ENCODE results near the gene PGA5. TPM values are rescaled to one million over a fixed set of nuclear protein-coding genes. Genes with fewer than 3 reads are reported as not detected.

PGA5 gene
- total and polyA plus RNA-seq, 2 experiments from 2014 or later = 0.45 to 0.52 TPM

DNA sequence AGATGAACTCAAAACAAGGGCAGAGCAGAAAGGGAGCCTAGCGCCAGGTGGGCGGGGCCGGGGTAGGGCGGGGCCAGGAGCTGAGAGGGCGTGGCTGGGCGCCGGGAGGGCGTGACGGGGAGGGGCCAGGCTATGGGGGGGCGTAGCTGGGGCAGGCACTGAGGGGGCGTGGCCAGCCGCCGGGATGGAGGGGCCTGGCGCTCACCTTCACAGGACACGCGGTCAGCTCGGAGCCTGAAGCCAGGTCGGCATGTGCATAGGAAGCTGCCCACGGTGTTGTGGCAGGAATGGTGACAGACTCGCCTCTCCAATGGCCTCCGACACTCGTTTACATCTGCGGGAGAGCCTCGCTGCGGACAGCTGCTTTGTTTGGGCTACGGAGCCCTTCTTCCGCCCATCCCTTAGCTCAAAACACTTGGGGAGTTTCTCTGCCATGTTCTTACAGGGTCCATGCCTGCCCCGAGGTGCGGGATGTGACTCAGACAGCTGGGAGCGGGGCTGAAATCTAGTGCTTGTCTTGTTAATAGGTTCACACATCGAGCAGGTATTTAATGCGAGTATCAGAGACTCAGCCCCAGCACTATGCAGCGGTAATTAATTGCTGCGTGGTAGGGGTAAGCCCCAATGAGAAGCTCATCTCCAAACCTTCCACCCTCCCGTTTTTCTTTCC is 40.7 kb downstream of the PGA5 start:
- peak overlapping the region; percentile 61 for H3K4me2 ChIP-seq
- H3K27ac Mint-ChIP-seq = no peak overlapping the region
- H3K4me1 Mint-ChIP-seq = peaks cover 32% of the 10 kb centered on the region
- H3K4me1 ChIP-seq (ENCODE audit: insufficient read depth) = peaks cover 8% of the 10 kb centered on the region; the same call in 1 of the 2 replicates
- no peak overlapping the region for H3K4me3 ChIP-seq
- peak overlapping the region; percentile 15; the same call in 1 of the 2 replicates for H3K27ac ChIP-seq (ENCODE audit: low read depth)
- ATAC-seq (peak; percentile 93), DNase-seq (ENCODE audit: low spot score) (peak; percentile 93)
- no peaks in the 10 kb centered on the region for H3K79me2 ChIP-seq (replicated peaks; ENCODE audit: insufficient read depth)
- H3K9me2 ChIP-seq (ENCODE audit: insufficient read depth) = no peaks in the 10 kb centered on the region
- H3K4me3 Mint-ChIP-seq = peak overlapping the region; percentile 57
- no peaks in the 10 kb centered on the region for H3K27me3 ChIP-seq (ENCODE audit: insufficient read depth)
- no peaks in the 10 kb centered on the region; the same call in 1 of the 2 replicates for H4K20me1 ChIP-seq (replicated peaks; ENCODE audit: insufficient read depth)
- TF ChIP-seq POLR2AphosphoS5 (IDR thresholded peaks at IDR 0.05; ENCODE audit: low read depth) = peak; percentile 54
- TF ChIP-seq, protein P1, sequence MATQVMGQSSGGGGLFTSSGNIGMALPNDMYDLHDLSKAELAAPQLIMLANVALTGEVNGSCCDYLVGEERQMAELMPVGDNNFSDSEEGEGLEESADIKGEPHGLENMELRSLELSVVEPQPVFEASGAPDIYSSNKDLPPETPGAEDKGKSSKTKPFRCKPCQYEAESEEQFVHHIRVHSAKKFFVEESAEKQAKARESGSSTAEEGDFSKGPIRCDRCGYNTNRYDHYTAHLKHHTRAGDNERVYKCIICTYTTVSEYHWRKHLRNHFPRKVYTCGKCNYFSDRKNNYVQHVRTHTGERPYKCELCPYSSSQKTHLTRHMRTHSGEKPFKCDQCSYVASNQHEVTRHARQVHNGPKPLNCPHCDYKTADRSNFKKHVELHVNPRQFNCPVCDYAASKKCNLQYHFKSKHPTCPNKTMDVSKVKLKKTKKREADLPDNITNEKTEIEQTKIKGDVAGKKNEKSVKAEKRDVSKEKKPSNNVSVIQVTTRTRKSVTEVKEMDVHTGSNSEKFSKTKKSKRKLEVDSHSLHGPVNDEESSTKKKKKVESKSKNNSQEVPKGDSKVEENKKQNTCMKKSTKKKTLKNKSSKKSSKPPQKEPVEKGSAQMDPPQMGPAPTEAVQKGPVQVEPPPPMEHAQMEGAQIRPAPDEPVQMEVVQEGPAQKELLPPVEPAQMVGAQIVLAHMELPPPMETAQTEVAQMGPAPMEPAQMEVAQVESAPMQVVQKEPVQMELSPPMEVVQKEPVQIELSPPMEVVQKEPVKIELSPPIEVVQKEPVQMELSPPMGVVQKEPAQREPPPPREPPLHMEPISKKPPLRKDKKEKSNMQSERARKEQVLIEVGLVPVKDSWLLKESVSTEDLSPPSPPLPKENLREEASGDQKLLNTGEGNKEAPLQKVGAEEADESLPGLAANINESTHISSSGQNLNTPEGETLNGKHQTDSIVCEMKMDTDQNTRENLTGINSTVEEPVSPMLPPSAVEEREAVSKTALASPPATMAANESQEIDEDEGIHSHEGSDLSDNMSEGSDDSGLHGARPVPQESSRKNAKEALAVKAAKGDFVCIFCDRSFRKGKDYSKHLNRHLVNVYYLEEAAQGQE (IDR thresholded peaks at IDR 0.05; ENCODE audit: unreplicated experiment) = no peak
- H3K9me3 Mint-ChIP-seq = no peaks in the 10 kb centered on the region
- no peak overlapping the region for H2AFZ ChIP-seq
- peaks cover 12% of the 10 kb centered on the region; the same call in 1 of the 2 replicates for H3K36me3 ChIP-seq (ENCODE audit: insufficient read depth)
- peaks cover 7% of the 10 kb centered on the region for H3K27me3 Mint-ChIP-seq (ENCODE audit: insufficient read depth, low read depth, poor library complexity)
- H3F3A ChIP-seq (replicated peaks; ENCODE audit: low read depth) = peaks cover 12% of the 10 kb centered on the region; the same call in 1 of the 2 replicates
- peaks cover 54% of the 10 kb centered on the region for H3K36me3 Mint-ChIP-seq (ENCODE audit: low read depth)

DNA sequence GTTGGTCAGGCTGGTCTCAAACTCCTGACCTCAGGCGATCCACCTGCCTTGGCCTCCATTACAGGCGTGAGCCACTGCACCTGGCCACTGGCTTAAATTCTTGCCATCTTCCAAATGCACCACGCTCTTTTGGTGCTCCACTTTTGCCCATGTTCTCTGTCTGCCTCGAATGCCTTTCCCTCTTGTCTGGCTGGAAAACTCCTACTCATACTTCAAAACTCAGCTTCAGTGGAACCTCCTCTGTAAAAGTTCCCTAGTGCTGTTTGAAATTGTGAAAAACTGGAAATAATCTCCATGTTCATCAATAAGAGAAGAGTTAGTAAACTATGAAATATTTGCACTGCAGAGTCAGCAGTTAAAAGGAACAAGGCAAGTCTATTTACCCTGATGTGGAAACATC is 42.6 kb downstream of the PGA5 start:
- DNase-seq (ENCODE audit: low spot score) (no peak), ATAC-seq (no peak)
- Mint-ChIP-seq H3K27me3 (ENCODE audit: insufficient read depth, low read depth, poor library complexity) (peaks cover 12% of the 10 kb centered on the region), H3K4me3 (no peak overlapping the region), H3K36me3 (ENCODE audit: low read depth) (peaks cover 50% of the 10 kb centered on the region), H3K4me1 (peaks cover 24% of the 10 kb centered on the region), H3K27ac (no peak overlapping the region), H3K9me3 (no peaks in the 10 kb centered on the region)
- Histone ChIP-seq H2AFZ (no peak overlapping the region), H3K4me3 (no peak overlapping the region), H3F3A (replicated peaks; ENCODE audit: low read depth) (peaks cover 12% of the 10 kb centered on the region; the same call in 1 of the 2 replicates), H3K9me2 (ENCODE audit: insufficient read depth) (no peaks in the 10 kb centered on the region), H3K79me2 (replicated peaks; ENCODE audit: insufficient read depth) (no peaks in the 10 kb centered on the region), H3K36me3 (ENCODE audit: insufficient read depth) (peaks cover 7% of the 10 kb centered on the region; the same call in 1 of the 2 replicates), H3K27me3 (ENCODE audit: insufficient read depth) (no peaks in the 10 kb centered on the region), H3K4me2 (no peak overlapping the region), H3K4me1 (ENCODE audit: insufficient read depth) (peaks cover 8% of the 10 kb centered on the region; the same call in 1 of the 2 replicates), H3K27ac (ENCODE audit: low read depth) (no peak overlapping the region), H4K20me1 (replicated peaks; ENCODE audit: insufficient read depth) (no peaks in the 10 kb centered on the region; the same call in 1 of the 2 replicates)
- TF ChIP-seq, protein P2, sequence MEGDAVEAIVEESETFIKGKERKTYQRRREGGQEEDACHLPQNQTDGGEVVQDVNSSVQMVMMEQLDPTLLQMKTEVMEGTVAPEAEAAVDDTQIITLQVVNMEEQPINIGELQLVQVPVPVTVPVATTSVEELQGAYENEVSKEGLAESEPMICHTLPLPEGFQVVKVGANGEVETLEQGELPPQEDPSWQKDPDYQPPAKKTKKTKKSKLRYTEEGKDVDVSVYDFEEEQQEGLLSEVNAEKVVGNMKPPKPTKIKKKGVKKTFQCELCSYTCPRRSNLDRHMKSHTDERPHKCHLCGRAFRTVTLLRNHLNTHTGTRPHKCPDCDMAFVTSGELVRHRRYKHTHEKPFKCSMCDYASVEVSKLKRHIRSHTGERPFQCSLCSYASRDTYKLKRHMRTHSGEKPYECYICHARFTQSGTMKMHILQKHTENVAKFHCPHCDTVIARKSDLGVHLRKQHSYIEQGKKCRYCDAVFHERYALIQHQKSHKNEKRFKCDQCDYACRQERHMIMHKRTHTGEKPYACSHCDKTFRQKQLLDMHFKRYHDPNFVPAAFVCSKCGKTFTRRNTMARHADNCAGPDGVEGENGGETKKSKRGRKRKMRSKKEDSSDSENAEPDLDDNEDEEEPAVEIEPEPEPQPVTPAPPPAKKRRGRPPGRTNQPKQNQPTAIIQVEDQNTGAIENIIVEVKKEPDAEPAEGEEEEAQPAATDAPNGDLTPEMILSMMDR (conservative IDR thresholded peaks at IDR 0.05; ENCODE audit: low read depth in 2 of 2) = no peak
- no peak for TF ChIP-seq ZNF114 (CRISPR knock-in tag; IDR thresholded peaks at IDR 0.05)
- TF ChIP-seq, protein P3, sequence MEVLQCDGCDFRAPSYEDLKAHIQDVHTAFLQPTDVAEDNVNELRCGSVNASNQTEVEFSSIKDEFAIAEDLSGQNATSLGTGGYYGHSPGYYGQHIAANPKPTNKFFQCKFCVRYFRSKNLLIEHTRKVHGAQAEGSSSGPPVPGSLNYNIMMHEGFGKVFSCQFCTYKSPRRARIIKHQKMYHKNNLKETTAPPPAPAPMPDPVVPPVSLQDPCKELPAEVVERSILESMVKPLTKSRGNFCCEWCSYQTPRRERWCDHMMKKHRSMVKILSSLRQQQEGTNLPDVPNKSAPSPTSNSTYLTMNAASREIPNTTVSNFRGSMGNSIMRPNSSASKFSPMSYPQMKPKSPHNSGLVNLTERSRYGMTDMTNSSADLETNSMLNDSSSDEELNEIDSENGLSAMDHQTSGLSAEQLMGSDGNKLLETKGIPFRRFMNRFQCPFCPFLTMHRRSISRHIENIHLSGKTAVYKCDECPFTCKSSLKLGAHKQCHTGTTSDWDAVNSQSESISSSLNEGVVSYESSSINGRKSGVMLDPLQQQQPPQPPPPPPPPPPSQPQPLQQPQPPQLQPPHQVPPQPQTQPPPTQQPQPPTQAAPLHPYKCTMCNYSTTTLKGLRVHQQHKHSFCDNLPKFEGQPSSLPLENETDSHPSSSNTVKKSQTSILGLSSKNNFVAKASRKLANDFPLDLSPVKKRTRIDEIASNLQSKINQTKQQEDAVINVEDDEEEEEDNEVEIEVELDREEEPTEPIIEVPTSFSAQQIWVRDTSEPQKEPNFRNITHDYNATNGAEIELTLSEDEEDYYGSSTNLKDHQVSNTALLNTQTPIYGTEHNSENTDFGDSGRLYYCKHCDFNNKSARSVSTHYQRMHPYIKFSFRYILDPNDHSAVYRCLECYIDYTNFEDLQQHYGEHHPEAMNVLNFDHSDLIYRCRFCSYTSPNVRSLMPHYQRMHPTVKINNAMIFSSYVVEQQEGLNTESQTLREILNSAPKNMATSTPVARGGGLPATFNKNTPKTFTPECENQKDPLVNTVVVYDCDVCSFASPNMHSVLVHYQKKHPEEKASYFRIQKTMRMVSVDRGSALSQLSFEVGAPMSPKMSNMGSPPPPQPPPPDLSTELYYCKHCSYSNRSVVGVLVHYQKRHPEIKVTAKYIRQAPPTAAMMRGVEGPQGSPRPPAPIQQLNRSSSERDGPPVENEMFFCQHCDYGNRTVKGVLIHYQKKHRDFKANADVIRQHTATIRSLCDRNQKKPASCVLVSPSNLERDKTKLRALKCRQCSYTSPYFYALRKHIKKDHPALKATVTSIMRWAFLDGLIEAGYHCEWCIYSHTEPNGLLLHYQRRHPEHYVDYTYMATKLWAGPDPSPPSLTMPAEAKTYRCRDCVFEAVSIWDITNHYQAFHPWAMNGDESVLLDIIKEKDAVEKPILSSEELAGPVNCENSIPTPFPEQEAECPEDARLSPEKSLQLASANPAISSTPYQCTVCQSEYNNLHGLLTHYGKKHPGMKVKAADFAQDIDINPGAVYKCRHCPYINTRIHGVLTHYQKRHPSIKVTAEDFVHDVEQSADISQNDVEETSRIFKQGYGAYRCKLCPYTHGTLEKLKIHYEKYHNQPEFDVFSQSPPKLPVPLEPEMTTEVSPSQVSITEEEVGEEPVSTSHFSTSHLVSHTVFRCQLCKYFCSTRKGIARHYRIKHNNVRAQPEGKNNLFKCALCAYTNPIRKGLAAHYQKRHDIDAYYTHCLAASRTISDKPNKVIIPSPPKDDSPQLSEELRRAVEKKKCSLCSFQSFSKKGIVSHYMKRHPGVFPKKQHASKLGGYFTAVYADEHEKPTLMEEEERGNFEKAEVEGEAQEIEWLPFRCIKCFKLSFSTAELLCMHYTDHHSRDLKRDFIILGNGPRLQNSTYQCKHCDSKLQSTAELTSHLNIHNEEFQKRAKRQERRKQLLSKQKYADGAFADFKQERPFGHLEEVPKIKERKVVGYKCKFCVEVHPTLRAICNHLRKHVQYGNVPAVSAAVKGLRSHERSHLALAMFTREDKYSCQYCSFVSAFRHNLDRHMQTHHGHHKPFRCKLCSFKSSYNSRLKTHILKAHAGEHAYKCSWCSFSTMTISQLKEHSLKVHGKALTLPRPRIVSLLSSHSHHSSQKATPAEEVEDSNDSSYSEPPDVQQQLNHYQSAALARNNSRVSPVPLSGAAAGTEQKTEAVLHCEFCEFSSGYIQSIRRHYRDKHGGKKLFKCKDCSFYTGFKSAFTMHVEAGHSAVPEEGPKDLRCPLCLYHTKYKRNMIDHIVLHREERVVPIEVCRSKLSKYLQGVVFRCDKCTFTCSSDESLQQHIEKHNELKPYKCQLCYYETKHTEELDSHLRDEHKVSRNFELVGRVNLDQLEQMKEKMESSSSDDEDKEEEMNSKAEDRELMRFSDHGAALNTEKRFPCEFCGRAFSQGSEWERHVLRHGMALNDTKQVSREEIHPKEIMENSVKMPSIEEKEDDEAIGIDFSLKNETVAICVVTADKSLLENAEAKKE (CRISPR knock-in tag; IDR thresholded peaks at IDR 0.05) = no peak
- no peak for TF ChIP-seq EZH2phosphoT487 (IDR thresholded peaks at IDR 0.05; ENCODE audit: unreplicated experiment)
- TF ChIP-seq POLR2AphosphoS5 (IDR thresholded peaks at IDR 0.05; ENCODE audit: low read depth) = no peak
- TF ChIP-seq ZNF331 (CRISPR knock-in tag; IDR thresholded peaks at IDR 0.05; ENCODE audit: low read depth) = no peak
- no peak for TF ChIP-seq NANOG (IDR thresholded peaks at IDR 0.05; ENCODE audit: borderline replicate concordance)
